ENCODE measurements around the gene KREMEN2. TPM values are rescaled to one million over a fixed set of nuclear protein-coding genes. Genes with fewer than 3 reads are reported as not detected.
"Not testable (repeated sequence)": the region's sequence is repeated elsewhere in the genome, so short reads cannot be mapped to it uniquely, and the experiment has no call there.

The KREMEN2 gene
- polyA plus RNA-seq, 10 donors, result 1.7 to 27.6 (median 5.6) TPM

GRCh38 chr16:2937170-2937569 lies 26.9 kb upstream of the KREMEN2 start:
- DNase-seq, result no peak

DNA sequence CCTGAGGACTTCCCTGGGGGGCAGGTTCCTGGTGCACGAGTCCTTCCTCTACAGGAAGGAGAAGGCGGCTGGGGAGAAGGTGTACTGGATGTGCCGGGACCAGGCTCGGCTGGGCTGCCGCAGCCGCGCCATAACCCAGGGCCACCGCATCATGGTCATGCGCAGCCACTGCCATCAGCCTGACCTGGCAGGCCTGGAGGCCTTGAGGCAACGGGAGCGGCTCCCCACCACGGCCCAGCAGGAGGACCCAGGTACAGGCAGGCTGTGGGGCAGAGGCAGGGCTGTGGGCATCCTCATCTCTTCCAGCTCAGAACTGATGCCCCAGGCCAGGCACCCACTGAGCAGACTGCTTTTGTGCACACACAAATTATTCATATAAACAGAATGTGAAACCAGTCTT lies 25.9 kb upstream of the KREMEN2 start:
- DNase-seq, result no peak

GRCh38 chr16:2939968-2940367 lies 24.1 kb upstream of the KREMEN2 start:
- no peak for DNase-seq

GRCh38 chr16:2942045-2942444 lies 22.0 kb upstream of the KREMEN2 start:
- no peak for DNase-seq

DNA sequence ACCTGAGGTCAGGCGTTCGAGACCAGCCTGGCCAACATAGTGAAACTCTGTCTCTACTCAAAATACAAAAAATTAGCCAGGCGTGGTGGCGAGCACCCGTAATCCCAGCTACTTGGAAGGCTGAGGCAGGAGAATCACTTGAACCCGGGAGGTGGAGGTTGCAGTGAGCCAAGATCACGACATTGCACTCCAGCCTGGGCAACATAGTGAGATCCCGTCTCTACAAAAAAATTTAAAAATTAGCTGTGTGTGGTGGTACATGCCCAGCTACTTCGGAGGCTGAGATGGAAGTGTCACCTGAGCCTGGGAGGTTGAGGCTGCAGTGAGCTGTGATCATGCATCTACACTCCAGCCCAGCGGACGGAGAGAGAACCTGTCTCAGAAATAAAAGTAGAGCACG lies 20.4 kb upstream of the KREMEN2 start:
- DNase-seq, result not testable (repeated sequence)

GRCh38 chr16:2946649-2947048 lies 17.4 kb upstream of the KREMEN2 start:
- DNase-seq, result no peak

- DNase-seq, result no peak
These were observed 15.0 kb upstream of the KREMEN2 start for GRCh38 chr16:2948807-2949704.

DNA sequence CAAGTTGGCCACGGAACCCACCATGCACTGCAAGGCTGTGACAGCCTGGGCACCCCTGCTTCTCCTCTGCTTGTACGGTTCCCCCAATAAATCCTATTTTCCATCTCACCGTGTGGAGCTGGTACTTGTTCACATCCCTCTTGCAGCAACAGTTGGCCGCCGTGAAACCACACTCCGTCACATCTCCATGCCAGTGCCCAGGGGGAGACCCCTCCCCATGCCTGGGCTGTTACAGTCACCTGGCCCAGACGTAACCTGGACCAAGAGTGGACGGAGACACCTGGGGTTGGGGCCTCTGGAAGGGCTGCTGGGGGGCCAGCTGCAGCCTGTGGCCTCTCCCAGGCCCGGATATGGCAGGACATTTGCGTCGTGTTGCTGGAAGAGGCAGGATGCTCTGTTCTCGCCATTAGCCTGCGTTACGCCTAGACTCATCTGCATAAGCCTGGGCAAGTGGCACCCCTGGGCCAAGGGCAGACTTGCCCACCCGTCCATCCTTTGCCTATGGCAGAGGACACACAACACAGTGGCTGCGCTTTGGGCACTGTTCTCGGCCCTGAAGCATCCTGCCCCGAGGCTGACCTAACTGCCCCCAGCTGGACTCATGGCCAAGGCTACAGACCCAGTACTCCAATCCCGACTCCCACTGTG lies 14.2 kb upstream of the KREMEN2 start:
- DNase-seq, result no peak

- DNase-seq, result no peak
These were observed 13.7 kb upstream of the KREMEN2 start for GRCh38 chr16:2950353-2950724.

DNA sequence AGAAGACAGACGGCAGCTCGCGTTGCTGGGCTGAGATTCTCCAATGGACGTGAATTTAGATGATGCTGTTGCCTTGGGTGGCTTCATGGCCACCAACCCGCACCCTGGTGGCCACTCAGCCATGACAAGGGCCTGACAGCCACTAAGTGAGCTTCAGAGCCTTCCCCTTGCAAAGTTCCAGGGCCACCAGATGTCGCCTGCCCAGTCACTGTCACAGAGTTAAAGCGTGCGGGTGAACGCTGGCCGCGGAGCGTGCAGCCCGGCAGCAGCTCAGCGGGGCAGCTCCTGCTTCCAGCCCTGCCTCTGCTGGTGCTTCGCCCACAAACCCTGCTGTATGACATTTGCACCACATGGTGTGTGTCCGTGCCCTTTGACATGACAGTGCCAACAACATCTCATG lies 13.3 kb upstream of the KREMEN2 start:
- DNase-seq, result no peak

DNA sequence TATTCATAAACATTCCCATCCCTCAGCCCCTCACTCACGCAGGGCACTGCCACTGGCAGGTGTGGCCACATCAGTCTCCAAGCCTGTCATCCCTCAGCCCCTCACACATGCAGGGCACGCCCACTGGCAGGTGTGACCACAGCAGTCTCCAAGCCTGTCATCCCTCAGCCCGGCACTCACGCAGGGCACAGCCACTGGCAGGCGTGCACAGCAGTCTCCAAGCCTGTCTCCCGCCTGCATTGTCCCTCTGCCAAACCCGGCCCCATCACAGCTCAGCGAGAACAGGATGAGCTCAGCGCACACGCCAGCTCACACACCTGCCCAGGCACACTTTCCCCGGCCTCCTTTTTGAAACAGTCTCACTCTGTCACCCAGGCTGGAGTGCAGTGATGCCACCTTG lies 11.4 kb upstream of the KREMEN2 start:
- no peak for DNase-seq

GRCh38 chr16:2953706-2954627 lies 10.1 kb upstream of the KREMEN2 start:
- no peak for DNase-seq

DNA sequence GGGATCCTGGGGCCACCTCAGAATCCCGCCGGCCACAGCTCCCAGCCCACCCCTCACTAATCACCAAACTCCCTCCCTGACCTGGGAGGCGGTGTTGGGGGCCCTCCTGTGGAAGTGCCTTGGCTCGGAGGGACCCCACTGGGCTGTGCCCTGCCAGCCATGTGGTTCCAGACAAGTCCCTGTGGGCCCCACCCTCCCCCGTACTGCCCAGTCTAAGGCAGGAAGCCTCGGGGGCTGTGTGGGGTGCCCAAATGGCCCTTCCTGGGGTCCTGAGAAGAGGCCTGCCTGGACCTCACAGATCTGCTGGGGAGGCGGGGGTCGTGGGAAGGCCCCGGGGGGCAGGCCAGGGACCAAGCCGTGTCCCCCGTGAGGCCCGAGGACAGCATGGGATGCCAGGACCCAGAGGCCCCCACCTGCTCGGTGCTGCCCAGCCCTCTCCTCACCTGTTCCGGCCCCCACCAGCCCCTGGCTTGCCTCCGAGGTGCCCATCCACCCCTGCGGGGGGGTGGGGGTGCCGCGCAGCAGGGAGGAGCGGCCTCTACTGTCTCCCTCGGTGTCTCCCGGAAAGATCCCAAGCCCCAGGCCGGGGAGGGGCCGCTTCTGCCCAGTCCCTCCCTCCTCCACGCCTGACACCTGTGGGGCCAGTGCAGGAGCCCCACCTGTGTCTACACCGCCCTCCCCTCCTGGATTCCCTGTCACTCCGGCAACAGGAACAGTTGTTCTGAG lies 9.3 kb upstream of the KREMEN2 start:
- DNase-seq, result no peak

DNA sequence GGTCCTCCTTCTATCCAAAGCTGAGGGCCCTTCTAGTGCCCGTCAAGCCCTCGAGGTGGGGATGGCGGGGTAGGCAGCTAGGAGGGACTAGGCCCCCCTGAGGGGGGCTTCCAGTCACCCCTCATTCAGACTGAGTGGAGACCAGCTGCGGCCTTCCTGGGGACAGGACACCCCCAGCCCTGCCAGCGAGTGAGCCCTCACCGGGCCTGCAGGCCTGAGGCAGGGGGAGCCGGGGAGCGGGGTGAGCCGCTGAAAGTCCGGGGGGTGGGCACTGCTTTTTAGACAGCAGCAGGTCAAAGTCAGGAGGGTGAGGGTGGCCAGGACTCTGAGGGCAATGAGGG lies 8.7 kb upstream of the KREMEN2 start:
- DNase-seq, result no peak

DNA sequence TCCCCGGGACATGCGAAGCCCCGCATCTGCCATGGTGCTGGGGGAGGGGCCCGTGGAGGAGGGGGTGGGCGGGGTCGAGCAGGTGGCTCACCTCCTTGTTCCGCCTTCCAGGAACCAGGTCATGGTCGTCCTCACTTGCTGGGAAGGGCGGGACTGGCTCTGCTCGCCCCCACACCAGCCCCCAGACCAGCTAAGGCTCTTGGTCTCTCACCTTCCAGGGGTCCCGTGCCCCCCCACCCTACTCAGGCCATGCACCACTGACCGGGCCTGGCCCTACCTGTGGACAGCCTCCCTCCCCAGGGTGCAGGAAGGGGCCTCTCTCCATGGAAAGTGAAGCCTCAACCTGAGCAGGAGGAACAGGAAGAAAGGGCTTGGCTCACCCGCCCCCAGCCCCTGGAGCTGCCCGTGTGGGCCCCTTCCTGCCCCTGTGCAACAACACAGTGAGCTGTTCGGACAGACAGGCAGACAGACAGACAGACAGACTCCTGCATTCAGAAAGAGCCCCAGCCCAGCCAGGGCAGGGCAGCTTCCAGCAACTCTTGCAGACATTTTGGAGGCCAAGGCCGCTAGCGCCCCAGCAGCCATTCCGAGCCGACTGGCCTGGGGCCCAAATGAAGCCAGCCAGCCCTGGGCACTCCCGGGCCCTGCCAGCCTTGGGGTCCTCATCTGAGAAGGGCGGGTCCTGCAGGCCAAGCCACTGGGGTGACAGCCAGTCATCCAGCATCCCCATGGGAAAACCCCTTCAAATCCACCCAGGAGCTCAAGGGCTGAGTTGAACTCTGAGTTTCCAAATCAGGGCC lies 8.1 kb upstream of the KREMEN2 start:
- DNase-seq, result no peak

GRCh38 chr16:2956579-2956956 lies 7.5 kb upstream of the KREMEN2 start:
- no peak for DNase-seq

DNA sequence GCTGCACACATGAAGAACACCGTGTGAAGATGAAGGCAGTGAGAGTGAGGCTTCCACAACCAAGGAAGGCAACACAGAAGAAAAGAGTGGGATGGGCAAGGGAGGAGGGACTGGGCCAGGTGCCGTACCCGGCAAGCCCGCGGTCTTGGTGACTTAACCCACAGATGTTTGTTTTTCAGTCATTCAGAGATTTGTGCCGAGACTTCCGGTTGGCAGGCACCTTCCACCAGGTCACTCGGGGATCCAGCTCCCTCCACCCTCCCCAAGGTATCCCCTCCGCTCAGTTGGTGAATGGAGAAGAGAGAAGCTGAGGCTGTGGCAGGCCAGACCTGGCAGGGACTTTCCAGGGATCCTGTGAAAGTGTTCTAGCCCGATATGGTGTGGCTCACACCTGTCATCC lies 4.9 kb upstream of the KREMEN2 start:
- DNase-seq, result no peak

GRCh38 chr16:2960183-2961010 lies 3.7 kb upstream of the KREMEN2 start:
- DNase-seq, result no peak

- no peak for DNase-seq
These were observed 1.6 kb upstream of the KREMEN2 start for GRCh38 chr16:2962334-2963073.
